Non-pigmented ciliary epithelial cell (primary cell): Measurements from ENCODE around the gene SLC35D1.
A peak's percentile ranks its signal among the peaks of the same experiment; 100 is the strongest.

Experiments
- DNase-seq: peaks from one replicate; pipeline ENCODE4 v3.0.0-alpha.2; 2010; ENCODE audit warnings: low read depth

The SLC35D1 gene

GRCh38 chr1:67044631-67045270 lies 9.2 kb downstream of the SLC35D1 start:
- DNase-seq, result no peak

DNA sequence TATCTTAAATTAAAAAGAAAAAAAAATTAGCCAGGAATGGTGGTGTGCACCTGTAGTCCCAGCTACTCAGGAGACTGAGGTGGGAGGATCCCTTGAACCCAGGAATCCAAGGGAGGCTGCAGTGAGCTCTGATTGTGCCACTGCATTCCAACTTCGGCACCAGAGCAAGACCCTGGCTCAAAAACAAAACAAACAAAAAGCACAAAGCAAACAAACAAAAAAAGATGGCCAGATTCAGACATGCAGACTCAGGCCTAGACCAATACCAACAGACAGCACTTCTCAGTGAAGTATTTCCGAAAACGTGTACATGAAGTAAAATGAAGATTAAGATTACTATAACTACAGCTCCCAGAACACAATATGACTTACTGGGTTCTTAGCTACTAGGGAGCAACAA lies 10.6 kb downstream of the SLC35D1 start:
- no peak for DNase-seq

GRCh38 chr1:67041841-67042503 lies 12.0 kb downstream of the SLC35D1 start:
- no peak for DNase-seq

DNA sequence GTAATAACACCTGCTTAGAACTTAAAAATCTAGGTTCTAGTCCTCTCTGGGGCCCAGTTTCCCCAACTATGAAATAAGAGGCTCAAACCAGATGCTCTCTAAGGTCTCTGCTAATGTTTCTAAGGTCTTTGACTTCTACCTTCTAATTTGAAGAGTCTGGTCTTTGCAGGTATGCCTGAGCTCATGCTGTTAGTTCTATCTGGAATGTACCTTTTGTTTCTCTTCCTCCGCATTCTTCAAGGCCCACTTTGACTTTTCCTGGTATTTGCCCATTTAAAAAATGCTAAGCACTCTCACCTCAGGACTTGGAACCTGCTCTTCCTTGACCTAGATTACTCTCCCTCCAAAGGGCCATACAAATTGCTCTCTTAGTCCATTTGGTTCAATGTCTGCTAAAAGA lies 13.5 kb downstream of the SLC35D1 start:
- no peak for DNase-seq

DNA sequence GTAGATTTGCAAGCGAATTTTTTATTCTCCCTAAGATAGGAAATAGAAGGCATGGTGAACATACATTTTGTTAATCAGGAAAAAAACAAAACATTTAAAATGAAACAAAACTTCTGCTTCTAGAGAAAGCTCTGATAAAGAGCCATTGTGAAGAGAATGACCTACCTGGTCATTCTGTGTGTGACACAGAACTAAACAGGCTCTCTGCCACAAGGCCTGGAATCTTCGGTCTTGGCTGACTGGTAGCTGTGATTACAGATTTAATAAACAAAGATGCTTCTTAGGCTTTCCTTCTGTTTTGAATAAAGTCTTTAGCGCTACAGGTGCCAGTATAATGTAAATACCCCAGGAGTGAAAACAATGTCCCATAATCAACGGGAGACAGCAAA lies 22.1 kb downstream of the SLC35D1 start:
- DNase-seq, result no peak

DNA sequence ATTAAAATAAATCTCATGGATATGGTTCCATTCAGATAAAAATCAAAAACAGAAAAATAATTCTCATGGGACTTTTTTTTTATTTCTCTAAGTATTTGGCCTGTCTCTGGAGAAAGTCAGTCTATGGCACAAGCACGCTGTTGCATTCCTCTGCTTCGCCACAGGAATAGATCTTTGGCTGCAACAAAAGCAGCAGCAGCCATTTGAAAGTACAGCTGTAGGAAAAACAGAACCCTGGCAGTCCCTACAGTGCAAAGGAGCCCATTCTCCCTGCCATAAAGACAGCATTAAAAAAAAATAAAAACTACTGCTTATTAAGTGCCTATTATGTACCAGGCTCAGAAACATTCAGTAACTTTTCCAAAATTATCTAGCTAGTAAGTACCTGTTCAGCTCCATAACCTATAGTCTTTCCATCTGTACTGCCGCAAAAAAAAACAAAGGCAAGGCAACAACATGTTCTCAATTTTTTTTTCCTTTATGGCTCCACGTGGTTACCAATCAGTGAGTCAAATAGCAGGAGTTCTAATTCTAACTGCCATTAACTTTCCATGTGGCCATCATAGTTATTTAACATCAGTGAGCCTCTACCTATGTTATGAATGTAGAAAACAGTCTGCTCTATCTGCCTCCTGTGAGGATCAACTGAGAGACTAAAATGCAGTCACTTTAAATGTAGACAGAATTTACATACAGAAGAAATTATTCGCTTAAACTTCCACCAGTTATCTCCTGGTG lies 22.7 kb downstream of the SLC35D1 start:
- DNase-seq, result no peak

DNA sequence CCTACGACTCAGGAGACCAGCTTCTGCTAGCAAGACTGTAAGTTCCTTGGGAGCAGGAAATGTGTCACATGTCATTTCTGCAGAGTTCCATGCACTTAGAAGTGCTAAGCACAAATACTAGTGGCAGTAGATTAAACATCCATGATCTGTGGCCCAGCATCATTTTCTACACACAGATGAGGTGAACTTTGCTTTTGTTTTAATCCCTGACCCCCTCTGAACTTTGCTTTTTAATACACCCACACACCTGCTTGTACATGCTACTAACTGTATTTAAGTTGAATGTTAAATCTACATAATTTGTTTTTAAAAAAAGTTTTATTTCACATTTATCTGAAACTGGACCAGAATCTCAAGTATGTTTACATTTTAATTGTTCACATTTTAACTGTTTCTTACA lies 24.5 kb downstream of the SLC35D1 start:
- DNase-seq, result no peak

GRCh38 chr1:67020765-67021164 lies 33.2 kb downstream of the SLC35D1 start:
- DNase-seq, result no peak

DNA sequence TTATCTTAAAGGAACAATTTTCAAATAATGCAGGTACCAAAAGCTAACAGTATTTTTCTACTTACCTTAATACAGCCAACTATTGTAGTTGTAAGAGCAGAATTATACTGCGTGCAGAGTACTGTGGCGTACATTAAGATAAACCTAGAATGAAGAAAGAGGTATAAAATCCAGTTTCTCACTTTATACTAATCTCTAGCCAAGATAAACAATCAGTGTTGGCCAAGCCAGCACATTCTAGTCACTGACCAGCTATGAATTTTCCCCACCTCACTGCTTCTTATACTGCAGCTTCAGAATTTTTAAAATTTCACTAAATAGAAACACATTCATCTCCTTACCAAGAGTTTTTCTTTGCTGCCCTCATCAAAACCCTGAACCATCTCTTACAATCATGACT lies 33.6 kb downstream of the SLC35D1 start:
- DNase-seq, result peak; percentile 47

- DNase-seq, result peak; percentile 52
Observed at GRCh38 chr1:67019600-67020136, 34.3 kb downstream of the SLC35D1 start.

GRCh38 chr1:67019121-67019520 lies 34.8 kb downstream of the SLC35D1 start:
- no peak for DNase-seq

- DNase-seq, result no peak
Observed at GRCh38 chr1:67018574-67018973, 35.4 kb downstream of the SLC35D1 start.

- DNase-seq, result peak; percentile 32
Observed at GRCh38 chr1:67013573-67013972, 40.4 kb downstream of the SLC35D1 start.

DNA sequence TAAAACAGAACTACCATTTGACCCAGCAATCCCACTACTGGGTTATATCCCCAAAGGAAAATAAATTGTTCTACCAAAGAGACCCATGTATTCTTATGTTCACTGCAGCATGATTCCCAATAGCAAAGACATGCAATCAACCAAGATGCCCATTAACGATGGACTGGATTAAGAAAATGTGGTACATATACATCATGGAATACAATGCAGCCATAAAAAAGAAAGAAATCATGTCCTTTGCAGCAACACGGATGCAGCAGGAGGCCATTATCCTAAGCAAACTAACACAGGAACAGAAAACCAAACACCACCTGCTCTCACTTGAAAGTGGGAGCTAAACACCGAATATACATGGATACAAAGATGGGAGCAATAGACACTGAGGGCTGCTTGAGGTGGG lies 44.2 kb downstream of the SLC35D1 start:
- DNase-seq, result no peak

GRCh38 chr1:67005068-67005467 lies 48.9 kb downstream of the SLC35D1 start:
- no peak for DNase-seq

DNA sequence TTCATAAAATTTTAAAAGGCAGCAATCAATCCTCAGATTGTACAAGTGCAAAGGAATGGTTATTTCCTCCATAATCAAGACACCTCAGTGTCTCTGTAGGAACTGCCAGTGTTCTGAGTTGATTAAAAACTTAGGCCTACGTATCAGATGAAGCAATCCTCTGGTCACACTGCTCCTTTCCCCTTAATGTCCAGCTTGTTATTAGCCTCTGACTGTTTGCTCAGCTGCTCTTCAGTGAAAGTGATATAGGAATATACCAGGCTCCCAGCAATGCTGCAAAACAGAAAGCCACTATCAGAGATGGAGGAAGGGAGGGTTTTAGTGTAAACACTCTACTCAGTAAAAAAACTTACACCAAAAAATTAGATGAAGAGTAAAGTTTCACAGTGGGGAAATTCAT lies 49.8 kb downstream of the SLC35D1 start:
- DNase-seq, result no peak

DNA sequence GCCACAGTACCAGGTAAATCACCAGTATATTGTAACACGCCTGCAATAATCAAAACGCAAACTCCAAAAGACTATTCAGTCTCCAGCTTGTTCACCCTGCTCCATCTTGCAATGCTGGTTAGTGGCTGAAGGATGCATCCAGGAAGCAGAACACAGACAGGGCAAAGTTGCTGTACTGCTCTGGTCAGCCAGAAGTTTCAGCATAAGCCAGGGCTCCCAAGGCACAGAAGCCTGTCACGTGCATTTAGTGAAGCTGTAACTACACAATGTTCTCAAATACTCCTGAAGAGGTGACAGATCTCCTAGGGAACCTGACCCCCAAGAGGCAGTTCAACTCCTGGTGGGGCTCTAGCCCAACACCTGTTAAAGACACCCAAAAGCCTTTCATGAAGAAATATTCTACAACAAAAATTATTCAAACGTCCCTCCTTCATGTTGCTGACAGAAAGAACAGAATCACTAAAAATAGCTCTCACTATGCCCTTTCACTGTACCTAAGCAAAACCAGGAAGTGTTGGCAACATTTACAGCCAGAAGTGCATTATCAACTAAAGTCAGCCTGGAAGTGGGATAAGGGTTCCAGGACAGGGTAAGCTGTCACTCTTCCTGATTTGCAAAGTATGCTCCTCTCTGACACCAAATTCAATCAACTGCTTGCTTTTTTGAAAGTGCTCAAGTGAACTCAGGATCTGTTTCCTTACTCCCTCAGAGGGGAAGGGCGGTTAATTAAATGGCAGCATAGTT lies 52.1 kb downstream of the SLC35D1 start:
- DNase-seq, result no peak

- no peak for DNase-seq
Observed at GRCh38 chr1:66999640-67000400, 54.1 kb downstream of the SLC35D1 start.

- DNase-seq, result peak; percentile 26
Observed at GRCh38 chr1:66998972-66999371, 55.0 kb downstream of the SLC35D1 start.

GRCh38 chr1:66996018-66996682 lies 57.8 kb downstream of the SLC35D1 start:
- peak; percentile 41 for DNase-seq

DNA sequence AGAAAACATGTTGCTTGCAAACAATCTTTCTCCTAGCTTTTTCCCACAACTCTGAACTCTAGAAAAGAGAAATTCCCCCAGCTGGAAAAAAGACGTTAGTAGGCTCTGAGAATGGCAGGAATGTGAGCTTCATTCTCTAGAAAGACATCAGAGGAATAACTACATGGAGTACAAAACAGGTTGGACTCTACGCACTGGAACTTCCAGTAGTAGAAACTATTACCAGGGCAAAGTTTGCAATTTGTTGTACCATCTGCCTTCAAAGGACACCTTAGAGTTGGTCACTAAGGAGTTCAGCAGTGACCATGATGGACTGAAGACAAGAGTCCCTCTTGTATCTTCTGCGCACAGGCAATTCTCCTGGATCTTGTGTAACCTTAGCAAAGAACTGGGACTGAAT lies 60.9 kb downstream of the SLC35D1 start:
- no peak for DNase-seq
